Measurements from ENCODE around the gene ITGB2.

DNA sequence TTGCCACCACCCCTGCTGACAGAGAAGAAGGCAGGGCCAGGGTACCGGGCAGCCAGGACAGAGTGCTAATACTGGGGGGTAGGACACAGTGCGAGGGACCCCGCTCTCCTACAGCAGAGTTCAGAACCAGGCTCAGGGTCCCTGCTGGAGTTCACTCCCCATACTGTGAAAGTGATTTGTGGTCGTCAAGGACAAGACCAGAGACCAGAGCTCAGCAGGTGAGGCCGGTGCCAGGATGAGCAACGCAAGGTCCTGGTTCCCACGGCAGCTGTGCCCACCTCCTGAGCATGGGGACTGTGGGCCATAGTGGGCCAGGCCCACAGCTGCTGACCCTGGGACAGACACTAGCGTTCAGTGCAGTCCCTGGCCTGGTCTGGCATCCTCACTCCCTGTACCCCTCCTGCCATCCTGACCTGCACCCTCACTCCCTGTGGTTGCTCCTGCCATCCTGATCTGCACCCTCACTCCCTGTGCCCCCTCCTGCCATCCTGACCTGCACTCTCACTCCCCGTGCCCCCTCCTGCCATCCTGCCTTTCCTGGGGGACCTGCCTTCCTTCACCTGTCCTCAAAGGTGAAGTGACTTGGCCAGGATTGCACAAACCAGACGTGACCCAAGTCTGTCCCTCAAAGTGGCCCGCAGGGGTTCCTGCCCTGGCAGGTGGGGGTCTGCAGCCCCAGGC is 33.4 kb downstream of the ITGB2 start:
- TF ChIP-seq CTCF (IDR thresholded peaks at IDR 0.05) (no peak), EZH2 (IDR thresholded peaks at IDR 0.05) (no peak), EZH2phosphoT487 (IDR thresholded peaks at IDR 0.05) (no peak)

Data from neural progenitor cell (in vitro differentiated cells).